Nephron progenitor cell (in vitro differentiated cells): ENCODE measurements around the gene GSG1L2.

Source experiments
- DNase-seq: peaks from one replicate; pipeline ENCODE4 v3.0.0; 2021
- H3K27ac Mint-ChIP-seq: 2 replicates; pipeline ENCODE4 v1.8.0; 2021; ENCODE audit warnings: mild to moderate bottlenecking, moderate library complexity, mixed read lengths
- H3K27me3 Mint-ChIP-seq: 2 replicates; pipeline ENCODE4 v1.8.0; 2021; ENCODE audit warnings: mild to moderate bottlenecking, low read depth, mixed read lengths; ENCODE audit not compliant: poor library complexity
- H3K36me3 Mint-ChIP-seq: 2 replicates; pipeline ENCODE4 v1.8.0; 2021; ENCODE audit warnings: low read depth, mixed read lengths
- H3K4me1 Mint-ChIP-seq: 2 replicates; pipeline ENCODE4 v1.8.0; 2021; ENCODE audit warnings: mixed read lengths
- H3K4me3 Mint-ChIP-seq: 2 replicates; pipeline ENCODE4 v1.8.0; 2021; ENCODE audit warnings: mild to moderate bottlenecking, moderate library complexity, mixed read lengths
- H3K9me3 Mint-ChIP-seq: 2 replicates; pipeline ENCODE4 v1.8.0; 2021; ENCODE audit warnings: mild to moderate bottlenecking, moderate library complexity, mixed read lengths
- CTCF ChIP-seq: fragments of 200-600 bp; sonication (generic); IDR thresholded peaks from 2 replicates; pipeline ENCODE4 v1.5.0; 2021; ENCODE audit warnings: antibody characterized with exemption

The GSG1L2 gene

GRCh38 chr17:9843152-9844010 lies 21.5 kb upstream of the GSG1L2 start:
- H3K4me1 Mint-ChIP-seq, result peaks cover 45% of the 10 kb centered on the region
- H3K36me3 Mint-ChIP-seq, result no peaks in the 10 kb centered on the region
- no peak for TF ChIP-seq CTCF
- DNase-seq, result no peak
- peak overlapping the region; percentile 66 for H3K27ac Mint-ChIP-seq
- no peaks in the 10 kb centered on the region for H3K9me3 Mint-ChIP-seq
- no peak overlapping the region for H3K4me3 Mint-ChIP-seq
- peaks cover 13% of the 10 kb centered on the region for H3K27me3 Mint-ChIP-seq

GRCh38 chr17:9842057-9842758 lies 20.3 kb upstream of the GSG1L2 start:
- Mint-ChIP-seq H3K27me3 (peaks cover 19% of the 10 kb centered on the region), H3K4me1 (peaks cover 54% of the 10 kb centered on the region), H3K27ac (no peak overlapping the region), H3K36me3 (no peaks in the 10 kb centered on the region), H3K4me3 (no peak overlapping the region), H3K9me3 (no peaks in the 10 kb centered on the region)
- DNase-seq, result no peak
- no peak for TF ChIP-seq CTCF

- H3K4me1 Mint-ChIP-seq, result peaks cover 54% of the 10 kb centered on the region
These were observed 17.6 kb upstream of the GSG1L2 start for GRCh38 chr17:9839433-9839832.

GRCh38 chr17:9837551-9838471 lies 15.9 kb upstream of the GSG1L2 start:
- Mint-ChIP-seq H3K4me1 (peaks cover 40% of the 10 kb centered on the region), H3K27ac (no peak overlapping the region), H3K4me3 (no peak overlapping the region), H3K36me3 (no peaks in the 10 kb centered on the region), H3K27me3 (peaks cover 12% of the 10 kb centered on the region), H3K9me3 (peaks cover 7% of the 10 kb centered on the region)
- no peak for DNase-seq
- TF ChIP-seq CTCF, result no peak

More at GRCh38 chr17:9839433-9839832, 17.6 kb upstream of the GSG1L2 start:
- no peak for TF ChIP-seq CTCF
- Mint-ChIP-seq H3K4me3 (no peak overlapping the region), H3K36me3 (no peaks in the 10 kb centered on the region), H3K9me3 (no peaks in the 10 kb centered on the region), H3K27me3 (peaks cover 19% of the 10 kb centered on the region), H3K27ac (no peak overlapping the region)
- no peak for DNase-seq

- H3K27me3 Mint-ChIP-seq, result peaks cover 6% of the 10 kb centered on the region
- no peak for TF ChIP-seq CTCF
- no peak overlapping the region for H3K27ac Mint-ChIP-seq
- no peak overlapping the region for H3K4me3 Mint-ChIP-seq
- peaks cover 14% of the 10 kb centered on the region for H3K4me1 Mint-ChIP-seq
- H3K9me3 Mint-ChIP-seq, result peaks cover 7% of the 10 kb centered on the region
- no peak for DNase-seq
- H3K36me3 Mint-ChIP-seq, result no peaks in the 10 kb centered on the region
These were observed 12.0 kb upstream of the GSG1L2 start for GRCh38 chr17:9833922-9834321.
